GM19468 (cell line): ENCODE results near the gene RASSF4.
A peak's percentile ranks its signal among the peaks of the same experiment; 100 is the strongest.

Source experiments
- ATAC-seq: cut with Tn5 transposase; IDR thresholded peaks from one replicate; pipeline ENCODE4 v1.9.1; 2021; ENCODE audit warnings: mild to moderate bottlenecking, moderate library complexity, moderate number of reproducible peaks; ENCODE audit not compliant: unreplicated experiment; ENCODE audit errors: extremely low read depth

Gene RASSF4

GRCh38 chr10:44959247-44960087 lies at the start of gene RASSF4:
Gene RASSF4, plus strand, starts transcription at chr10:44959802. Its CDS starts 10,401 bp downstream, at chr10:44970203.
- peak; percentile 93 for ATAC-seq

DNA sequence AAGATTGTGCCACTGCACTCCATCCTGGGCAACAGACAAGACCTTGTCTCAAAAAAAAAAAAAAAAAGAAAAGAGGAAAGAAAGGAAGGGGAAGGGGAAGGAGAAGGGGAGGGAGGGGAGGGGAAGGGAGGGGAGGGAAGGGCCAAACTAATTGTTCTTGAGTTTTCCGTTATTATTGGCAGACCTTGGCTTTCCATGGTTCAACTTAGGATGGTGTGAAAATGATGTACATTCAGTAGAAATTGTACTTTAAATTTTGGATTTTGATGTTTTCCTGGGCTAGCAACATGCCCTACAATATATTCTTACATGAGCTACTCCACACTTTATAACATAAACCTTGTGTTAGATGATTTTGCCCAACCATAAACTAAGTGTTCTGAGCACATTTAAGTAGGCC lies 49.7 kb upstream of the RASSF4 start:
- no peak for ATAC-seq

DNA sequence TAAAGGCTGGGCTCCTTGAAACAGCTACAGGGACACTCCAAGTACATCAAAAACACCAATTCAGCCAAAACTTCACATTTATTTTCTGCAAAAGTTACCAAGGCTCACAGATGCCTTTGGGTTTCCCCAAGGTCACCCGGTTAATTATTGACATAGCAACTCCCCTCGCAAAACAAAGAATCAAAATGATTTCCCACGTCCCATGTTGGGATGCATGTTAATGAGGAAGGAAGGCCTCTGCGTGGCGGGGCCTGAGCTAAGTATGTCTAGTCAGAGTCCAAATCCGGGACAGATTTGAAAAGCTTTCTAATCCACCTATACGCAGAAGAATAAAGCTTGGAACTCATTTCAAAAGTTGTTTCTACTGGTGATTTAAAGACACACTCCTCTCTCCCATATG lies 49.0 kb upstream of the RASSF4 start:
- ATAC-seq = no peak

- ATAC-seq = no peak
These were observed 48.5 kb upstream of the RASSF4 start, which contains the start of gene TMEM72 for GRCh38 chr10:44911081-44911540. Gene TMEM72, plus strand, starts transcription at chr10:44911337. Its CDS starts 176 bp downstream, at chr10:44911513.

- ATAC-seq = no peak
These were observed 47.7 kb upstream of the RASSF4 start for GRCh38 chr10:44911951-44912350.

DNA sequence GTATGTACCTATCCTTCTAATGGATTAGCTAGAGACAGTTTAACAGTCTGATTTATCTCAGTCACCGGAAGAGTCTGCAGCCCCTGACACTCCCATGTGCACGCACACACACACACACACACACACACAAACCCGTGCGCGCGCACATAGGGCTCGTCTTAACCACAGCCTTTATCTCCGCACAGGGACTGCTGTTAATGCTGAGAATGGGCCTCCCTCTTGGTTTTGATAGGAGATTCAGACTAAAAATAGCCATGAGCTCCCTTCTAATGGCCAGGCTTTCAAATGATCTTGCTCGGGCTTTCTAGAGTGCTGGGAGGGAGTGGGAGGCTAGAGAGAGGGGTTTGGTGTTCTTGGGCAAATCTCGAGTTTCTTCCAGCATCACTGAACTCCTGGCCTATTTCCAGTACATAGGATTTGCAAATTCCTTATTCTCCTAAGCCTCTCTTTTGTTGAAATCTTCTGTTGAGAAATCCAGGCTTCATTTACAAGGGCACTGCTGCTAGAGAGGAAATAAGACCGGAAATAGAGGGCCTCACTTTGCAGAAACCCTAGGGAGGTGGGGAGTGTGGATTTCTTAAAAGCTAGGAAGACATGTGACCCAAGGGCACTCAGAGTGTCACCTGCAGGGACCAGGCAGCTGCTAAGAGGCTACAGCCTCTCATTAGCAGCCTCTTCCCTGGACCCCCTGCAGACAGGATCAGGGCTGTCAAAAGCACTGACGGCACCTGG lies 46.1 kb upstream of the RASSF4 start:
- no peak for ATAC-seq

DNA sequence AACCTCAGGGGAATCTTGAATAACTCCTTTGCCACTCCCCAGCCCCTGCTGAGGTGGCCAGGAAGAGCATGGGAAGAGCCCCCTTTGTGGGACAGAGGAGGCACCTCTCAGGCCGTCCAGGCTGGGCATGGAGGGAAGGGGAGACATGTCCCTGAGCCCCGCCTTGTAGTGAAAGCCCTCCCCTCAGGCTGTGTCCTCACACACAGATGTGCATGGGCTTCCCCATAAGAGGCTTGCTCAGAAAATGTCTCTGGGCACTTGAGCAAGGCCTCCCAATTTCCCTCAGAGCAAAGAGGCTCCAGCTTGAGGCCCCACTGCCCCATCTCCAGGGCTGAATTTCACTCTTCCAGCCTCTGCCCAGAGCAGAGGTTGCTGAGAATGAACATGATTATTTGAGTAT lies 44.7 kb upstream of the RASSF4 start:
- no peak for ATAC-seq

DNA sequence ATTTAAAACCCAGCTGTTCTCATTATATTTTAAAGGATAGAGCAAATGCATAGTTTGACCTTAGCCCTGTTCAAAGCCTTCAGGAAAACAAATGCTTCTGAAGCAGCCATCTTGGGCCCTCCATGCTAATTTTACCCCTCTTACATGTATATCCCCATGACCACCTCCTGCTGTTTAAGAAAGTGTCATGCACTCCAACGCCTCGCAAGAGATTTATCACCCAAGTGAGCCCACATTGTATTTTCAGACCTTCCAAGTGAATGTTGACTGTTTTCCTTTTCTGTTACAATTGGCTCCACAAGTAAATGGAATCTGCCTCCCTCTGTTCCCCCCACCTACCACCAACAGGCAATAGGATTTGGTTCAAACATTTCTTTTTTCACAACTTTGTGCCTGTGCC lies 43.2 kb upstream of the RASSF4 start:
- ATAC-seq = no peak

GRCh38 chr10:44917848-44918247 lies 41.8 kb upstream of the RASSF4 start:
- ATAC-seq = no peak

- no peak for ATAC-seq
These were observed 39.4 kb upstream of the RASSF4 start for GRCh38 chr10:44920252-44920651.

DNA sequence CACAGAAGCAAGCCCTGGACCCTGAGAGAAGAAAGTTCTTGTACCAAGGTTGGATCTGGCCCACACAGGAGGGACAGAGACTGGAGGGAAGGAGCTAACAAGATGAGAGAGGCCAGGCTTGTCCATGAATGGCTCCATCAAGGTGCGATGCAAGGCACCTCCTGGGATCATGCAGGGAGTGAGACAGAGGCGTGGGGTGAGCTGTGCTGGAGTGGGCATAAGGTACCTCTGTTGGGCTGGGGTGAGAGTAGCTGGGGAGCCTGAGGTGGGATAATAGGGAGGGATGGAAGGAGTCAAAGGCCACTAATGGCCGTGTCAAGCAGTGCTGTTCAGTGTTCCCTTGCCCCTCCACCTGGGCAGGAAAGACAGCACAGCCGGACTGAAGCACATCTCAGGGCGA lies 38.5 kb upstream of the RASSF4 start:
- ATAC-seq = no peak

DNA sequence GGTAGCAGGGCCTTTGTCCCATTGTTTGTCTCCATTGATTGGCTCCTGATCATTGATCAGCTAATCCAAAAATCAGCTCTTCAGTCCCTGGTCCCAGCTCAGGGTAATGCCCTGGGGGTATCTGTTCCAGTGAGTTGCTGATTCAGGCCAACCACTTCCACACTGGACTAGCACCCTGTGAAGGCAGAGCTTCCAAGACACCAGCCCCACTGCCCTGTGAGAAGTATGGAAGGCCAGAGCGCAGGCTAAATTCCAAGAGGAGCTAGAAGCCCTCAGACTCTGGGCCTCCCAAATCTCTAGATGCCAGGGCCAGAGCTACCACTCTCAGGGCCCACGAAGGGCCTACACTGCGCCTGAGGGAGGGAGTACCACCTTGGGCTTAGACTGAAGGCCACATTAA lies 38.1 kb upstream of the RASSF4 start:
- no peak for ATAC-seq

DNA sequence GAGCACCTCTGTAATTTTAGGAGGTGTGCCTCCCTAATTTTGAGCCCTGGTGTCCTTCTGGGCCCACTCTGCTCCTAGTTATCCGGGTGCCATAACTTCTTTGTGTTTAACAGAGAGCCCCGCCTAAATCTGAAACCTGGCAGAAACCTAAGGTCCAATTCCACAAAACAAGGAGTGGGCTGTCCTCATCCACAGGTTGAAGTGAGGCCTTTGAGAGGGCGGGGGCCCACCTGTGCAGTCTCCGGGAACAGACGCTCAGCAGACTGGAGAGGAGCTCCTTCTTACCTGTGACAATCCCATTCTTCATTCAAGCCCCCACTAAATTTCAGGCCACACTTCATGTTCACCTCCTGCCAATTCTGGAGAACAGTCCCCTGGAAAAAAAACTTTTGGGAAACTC lies 37.6 kb upstream of the RASSF4 start:
- ATAC-seq = no peak

GRCh38 chr10:44922796-44923545 lies 36.6 kb upstream of the RASSF4 start:
- no peak for ATAC-seq

DNA sequence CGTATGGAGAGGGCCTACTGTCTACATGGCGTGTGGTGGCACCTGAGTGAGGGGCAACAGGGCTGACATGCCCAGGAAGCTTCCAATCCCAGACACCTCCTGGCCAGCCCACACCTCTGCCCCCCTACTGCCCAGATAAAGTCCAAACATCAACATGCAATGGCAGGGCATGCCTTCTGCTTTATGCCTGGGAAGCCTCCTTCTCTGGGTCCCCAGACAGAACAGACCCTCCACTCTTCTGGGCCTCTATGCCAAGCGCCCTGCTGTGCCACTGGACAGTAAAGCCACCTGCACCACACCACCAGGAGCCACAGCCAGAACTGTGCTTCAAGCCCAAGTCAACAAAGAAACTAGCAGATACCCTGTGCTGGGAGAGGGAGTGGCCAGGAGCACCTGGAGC lies 36.0 kb upstream of the RASSF4 start:
- ATAC-seq = no peak

GRCh38 chr10:44924261-44925040 lies 35.2 kb upstream of the RASSF4 start:
- ATAC-seq = no peak

DNA sequence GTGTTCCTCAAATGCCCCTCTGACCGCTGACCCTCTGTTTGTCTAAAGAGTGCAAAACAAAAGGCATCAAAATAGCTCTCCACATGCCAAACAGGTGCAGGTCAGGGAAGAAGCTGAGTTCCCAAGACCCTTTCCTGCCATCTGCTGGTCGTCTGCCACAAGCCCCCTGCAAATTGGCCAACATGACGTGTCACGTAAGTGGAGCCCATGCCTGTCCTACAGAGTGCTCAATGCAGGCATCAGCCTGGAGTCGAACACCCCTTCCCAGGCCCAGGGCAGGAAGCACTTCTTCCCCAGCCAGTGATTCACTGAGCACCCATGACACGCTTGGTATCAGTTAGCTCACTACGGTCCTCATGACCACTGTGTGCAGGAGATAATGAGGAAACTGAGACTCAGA lies 34.4 kb upstream of the RASSF4 start:
- no peak for ATAC-seq

- ATAC-seq = no peak
These were observed 33.5 kb upstream of the RASSF4 start for GRCh38 chr10:44925811-44926750.
